Left ventricle myocardium inferior (tissue), 1 donor: Measurements from ENCODE around the gene SLC7A5. TPM values are rescaled to one million over a fixed set of nuclear protein-coding genes. Genes with fewer than 3 reads are reported as not detected.
A peak's percentile ranks its signal among the peaks of the same experiment; 100 is the strongest.
"Not testable (repeated sequence)": the region's sequence is repeated elsewhere in the genome, so short reads cannot be mapped to it uniquely, and the experiment has no call there.

ENCODE experiments used
- DNase-seq: peaks from one replicate; pipeline ENCODE4 v3.0.0-alpha.2; 2020
- H3K27ac ChIP-seq: fragments of 200-600 bp; replicated peaks from 2 replicates; pipeline ENCODE4 v1.8.0; 2021
- H3K27me3 ChIP-seq: fragments of 200-600 bp; 2 replicates; pipeline ENCODE4 v1.8.0; 2021; ENCODE audit warnings: low read depth
- H3K36me3 ChIP-seq: fragments of 200-600 bp; 2 replicates; pipeline ENCODE4 v1.8.0; 2021
- H3K4me1 ChIP-seq: fragments of 200-600 bp; 2 replicates; pipeline ENCODE4 v1.8.0; 2021
- H3K4me3 ChIP-seq: fragments of 200-600 bp; 2 replicates; pipeline ENCODE4 v1.8.0; 2021; ENCODE audit warnings: mild to moderate bottlenecking, moderate library complexity
- H3K9me3 ChIP-seq: fragments of 200-600 bp; replicated peaks from 2 replicates; pipeline ENCODE4 v1.8.0; 2021
- CTCF ChIP-seq: fragments of 200-600 bp; IDR thresholded peaks from 2 replicates; pipeline ENCODE4 v1.8.0; 2021; ENCODE audit warnings: antibody characterized with exemption, mild to moderate bottlenecking, borderline replicate concordance
- intact Hi-C: fragments of 100-400 bp; cut with micrococcal nuclease; formaldehyde crosslinking; loops from one replicate; pipeline ENCODE4 v1.11.0; 2022
- total RNA-seq: library from RNA; stranded (reverse); fragmentation: NEBNext Ultra II Directional; extraction: Animal tissue kit (Norgen Biotek cat#: 25700); gene quantifications from one replicate; pipeline ENCODE4 v1.2.1, GENCODE V29; 2021
- donor health status: DM: no; HTN: yes; CAD: no; lungs with severe emphysema.

The SLC7A5 gene
- total RNA-seq, 1 donor from 2014 or later: 4.6 TPM

- intact Hi-C loops: no loop called here
- Histone ChIP-seq H3K4me3 (no peak overlapping the region), H3K36me3 (no peaks in the 10 kb centered on the region), H3K4me1 (peaks cover 20% of the 10 kb centered on the region), H3K27ac (peak overlapping the region; percentile 44), H3K27me3 (peaks cover 2% of the 10 kb centered on the region), H3K9me3 (no peaks in the 10 kb centered on the region)
- no peak for TF ChIP-seq CTCF
- peak; percentile 44 for DNase-seq
These were observed 78.8 kb downstream of the SLC7A5 start for GRCh38 chr16:87790292-87791100.

- DNase-seq: no peak
- Histone ChIP-seq H3K27me3 (no peaks in the 10 kb centered on the region), H3K27ac (peak overlapping the region; percentile 44), H3K9me3 (no peaks in the 10 kb centered on the region), H3K4me1 (peaks cover 20% of the 10 kb centered on the region), H3K4me3 (no peak overlapping the region), H3K36me3 (no peaks in the 10 kb centered on the region)
- intact Hi-C loops: no loop called here
- no peak for TF ChIP-seq CTCF
These were observed 79.6 kb downstream of the SLC7A5 start for GRCh38 chr16:87789437-87790291.

GRCh38 chr16:87788730-87789436 lies 80.4 kb downstream of the SLC7A5 start:
- H3K9me3 ChIP-seq, DNase-seq, H3K4me3 ChIP-seq, H3K27ac ChIP-seq, H3K27me3 ChIP-seq, H3K36me3 ChIP-seq, intact Hi-C loops: not testable (repeated sequence)
- peaks cover 20% of the 10 kb centered on the region for H3K4me1 ChIP-seq

GRCh38 chr16:87787451-87788091 lies 81.7 kb downstream of the SLC7A5 start:
- H3K27me3 ChIP-seq, intact Hi-C loops, H3K27ac ChIP-seq, H3K36me3 ChIP-seq, H3K9me3 ChIP-seq, DNase-seq, H3K4me3 ChIP-seq: not testable (repeated sequence)
- peaks cover 20% of the 10 kb centered on the region for H3K4me1 ChIP-seq

GRCh38 chr16:87784812-87785211 lies 84.5 kb downstream of the SLC7A5 start:
- Histone ChIP-seq H3K9me3 (no peaks in the 10 kb centered on the region), H3K4me1 (peaks cover 5% of the 10 kb centered on the region), H3K27ac (no peak overlapping the region), H3K27me3 (peaks cover 9% of the 10 kb centered on the region), H3K4me3 (no peak overlapping the region), H3K36me3 (no peaks in the 10 kb centered on the region)
- intact Hi-C loops: no loop called here
- DNase-seq: no peak
- no peak for TF ChIP-seq CTCF

GRCh38 chr16:87782033-87782432 lies 87.3 kb downstream of the SLC7A5 start:
- Histone ChIP-seq H3K4me3 (no peak overlapping the region), H3K27me3 (peaks cover 17% of the 10 kb centered on the region), H3K36me3 (no peaks in the 10 kb centered on the region), H3K27ac (no peak overlapping the region), H3K9me3 (no peaks in the 10 kb centered on the region), H3K4me1 (peaks cover 14% of the 10 kb centered on the region)
- no peak for DNase-seq
- no peak for TF ChIP-seq CTCF
- intact Hi-C loops: no loop called here
